ENCODE data around the gene PTPN9. TPM values are rescaled to one million over a fixed set of nuclear protein-coding genes. Genes with fewer than 3 reads are reported as not detected.

The PTPN9 gene
- total and polyA plus RNA-seq, 10 of the 15 experiments (the other 5 are each of a cell fraction or from before 2014, with no cell fraction given): 7.8 to 29.1 (median 18.5) TPM

DNA sequence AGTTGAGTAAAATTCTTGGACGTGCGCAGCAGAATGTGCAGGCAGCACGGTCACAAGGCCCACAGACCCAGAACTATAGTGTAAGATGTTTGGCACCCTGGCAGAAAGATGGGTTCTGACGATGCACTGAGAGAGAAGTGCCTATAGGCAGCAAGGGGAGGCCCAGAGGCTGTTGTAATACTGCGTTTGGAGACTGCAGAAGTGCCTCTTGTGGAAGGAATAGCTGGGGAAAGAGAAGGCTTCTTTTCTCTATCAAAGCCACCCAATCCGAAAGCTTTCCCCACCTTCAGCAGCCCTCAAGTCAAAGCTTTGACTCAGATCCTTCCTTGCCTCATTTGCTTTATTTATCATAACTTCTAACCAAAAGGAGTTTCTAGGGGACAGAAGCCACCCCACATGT is 122.4 kb downstream of the PTPN9 start (continued):
- TF ChIP-seq, protein P1, sequence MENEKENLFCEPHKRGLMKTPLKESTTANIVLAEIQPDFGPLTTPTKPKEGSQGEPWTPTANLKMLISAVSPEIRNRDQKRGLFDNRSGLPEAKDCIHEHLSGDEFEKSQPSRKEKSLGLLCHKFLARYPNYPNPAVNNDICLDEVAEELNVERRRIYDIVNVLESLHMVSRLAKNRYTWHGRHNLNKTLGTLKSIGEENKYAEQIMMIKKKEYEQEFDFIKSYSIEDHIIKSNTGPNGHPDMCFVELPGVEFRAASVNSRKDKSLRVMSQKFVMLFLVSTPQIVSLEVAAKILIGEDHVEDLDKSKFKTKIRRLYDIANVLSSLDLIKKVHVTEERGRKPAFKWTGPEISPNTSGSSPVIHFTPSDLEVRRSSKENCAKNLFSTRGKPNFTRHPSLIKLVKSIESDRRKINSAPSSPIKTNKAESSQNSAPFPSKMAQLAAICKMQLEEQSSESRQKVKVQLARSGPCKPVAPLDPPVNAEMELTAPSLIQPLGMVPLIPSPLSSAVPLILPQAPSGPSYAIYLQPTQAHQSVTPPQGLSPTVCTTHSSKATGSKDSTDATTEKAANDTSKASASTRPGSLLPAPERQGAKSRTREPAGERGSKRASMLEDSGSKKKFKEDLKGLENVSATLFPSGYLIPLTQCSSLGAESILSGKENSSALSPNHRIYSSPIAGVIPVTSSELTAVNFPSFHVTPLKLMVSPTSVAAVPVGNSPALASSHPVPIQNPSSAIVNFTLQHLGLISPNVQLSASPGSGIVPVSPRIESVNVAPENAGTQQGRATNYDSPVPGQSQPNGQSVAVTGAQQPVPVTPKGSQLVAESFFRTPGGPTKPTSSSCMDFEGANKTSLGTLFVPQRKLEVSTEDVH (IDR thresholded peaks at IDR 0.05; ENCODE audit: low read depth, partially characterized antibody): no peak
- TF ChIP-seq, protein P2, sequence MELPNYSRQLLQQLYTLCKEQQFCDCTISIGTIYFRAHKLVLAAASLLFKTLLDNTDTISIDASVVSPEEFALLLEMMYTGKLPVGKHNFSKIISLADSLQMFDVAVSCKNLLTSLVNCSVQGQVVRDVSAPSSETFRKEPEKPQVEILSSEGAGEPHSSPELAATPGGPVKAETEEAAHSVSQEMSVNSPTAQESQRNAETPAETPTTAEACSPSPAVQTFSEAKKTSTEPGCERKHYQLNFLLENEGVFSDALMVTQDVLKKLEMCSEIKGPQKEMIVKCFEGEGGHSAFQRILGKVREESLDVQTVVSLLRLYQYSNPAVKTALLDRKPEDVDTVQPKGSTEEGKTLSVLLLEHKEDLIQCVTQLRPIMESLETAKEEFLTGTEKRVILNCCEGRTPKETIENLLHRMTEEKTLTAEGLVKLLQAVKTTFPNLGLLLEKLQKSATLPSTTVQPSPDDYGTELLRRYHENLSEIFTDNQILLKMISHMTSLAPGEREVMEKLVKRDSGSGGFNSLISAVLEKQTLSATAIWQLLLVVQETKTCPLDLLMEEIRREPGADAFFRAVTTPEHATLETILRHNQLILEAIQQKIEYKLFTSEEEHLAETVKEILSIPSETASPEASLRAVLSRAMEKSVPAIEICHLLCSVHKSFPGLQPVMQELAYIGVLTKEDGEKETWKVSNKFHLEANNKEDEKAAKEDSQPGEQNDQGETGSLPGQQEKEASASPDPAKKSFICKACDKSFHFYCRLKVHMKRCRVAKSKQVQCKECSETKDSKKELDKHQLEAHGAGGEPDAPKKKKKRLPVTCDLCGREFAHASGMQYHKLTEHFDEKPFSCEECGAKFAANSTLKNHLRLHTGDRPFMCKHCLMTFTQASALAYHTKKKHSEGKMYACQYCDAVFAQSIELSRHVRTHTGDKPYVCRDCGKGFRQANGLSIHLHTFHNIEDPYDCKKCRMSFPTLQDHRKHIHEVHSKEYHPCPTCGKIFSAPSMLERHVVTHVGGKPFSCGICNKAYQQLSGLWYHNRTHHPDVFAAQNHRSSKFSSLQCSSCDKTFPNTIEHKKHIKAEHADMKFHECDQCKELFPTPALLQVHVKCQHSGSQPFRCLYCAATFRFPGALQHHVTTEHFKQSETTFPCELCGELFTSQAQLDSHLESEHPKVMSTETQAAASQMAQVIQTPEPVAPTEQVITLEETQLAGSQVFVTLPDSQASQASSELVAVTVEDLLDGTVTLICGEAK (IDR thresholded peaks at IDR 0.05; ENCODE audit: borderline replicate concordance): no peak
- TF ChIP-seq JUND (IDR thresholded peaks at IDR 0.05; ENCODE audit: low read depth, low read length): no peak
- TF ChIP-seq ZNF622 (IDR thresholded peaks at IDR 0.05): no peak
- no peak for TF ChIP-seq EED (IDR thresholded peaks at IDR 0.05; ENCODE audit: low read depth)
- no peak for TF ChIP-seq RCOR1 (conservative IDR thresholded peaks at IDR 0.05; ENCODE audit: low read depth, low read length)
- TF ChIP-seq RAD21 (IDR thresholded peaks at IDR 0.05; ENCODE audit: insufficient read depth, low read depth, low read length): no peak
- TF ChIP-seq NR2F1 (conservative IDR thresholded peaks at IDR 0.05): no peak
- TF ChIP-seq CBX5 (IDR thresholded peaks at IDR 0.05; ENCODE audit: low read depth): no peak
